ENCODE measurements around the gene GNE. TPM values are rescaled to one million over a fixed set of nuclear protein-coding genes. Genes with fewer than 3 reads are reported as not detected.
"Not testable (repeated sequence)": the region's sequence is repeated elsewhere in the genome, so short reads cannot be mapped to it uniquely, and the experiment has no call there.

Gene GNE
- total RNA-seq, 4 donors from 2014 or later, result 11.9 to 28.9 (median 16.7) TPM

DNA sequence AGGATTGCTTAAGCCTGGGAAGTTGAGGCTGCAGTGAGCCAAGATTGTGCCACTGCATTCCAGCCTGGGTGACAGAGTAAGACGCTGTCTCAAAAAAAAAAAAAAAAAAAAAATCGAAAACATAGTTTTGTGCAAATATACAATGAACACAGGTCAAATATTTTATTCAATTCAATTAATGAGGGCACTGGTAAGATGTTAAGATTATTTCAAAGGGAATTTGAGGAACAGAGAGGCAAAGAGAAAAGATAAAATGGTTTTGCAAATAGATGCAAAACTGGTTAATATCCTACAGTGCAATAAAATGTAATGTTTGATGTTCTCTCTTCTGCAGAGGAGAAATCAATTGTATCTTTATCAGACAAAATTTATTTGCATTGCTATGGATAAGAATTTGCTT is 39.5 kb upstream of the GNE start:
- H3K27me3 ChIP-seq, result no peaks in the 10 kb centered on the region
- TF ChIP-seq CTCF (IDR thresholded peaks at IDR 0.05) (no peak), POLR2A (IDR thresholded peaks at IDR 0.05) (no peak)
- peak overlapping the region in 3 of 4 donors; percentile 73 to 84 (median 84) for H3K27ac ChIP-seq
- H3K4me3 ChIP-seq, result no peak overlapping the region
- intact Hi-C loops (cut with DNase I), result no loop called here
- 85 to 88% methylated on average over 2 of the region's 2 CpGs for WGBS, 2 donors
- DNase-seq, result no peak
- no peaks in the 10 kb centered on the region for H3K36me3 ChIP-seq
- no peaks in the 10 kb centered on the region for H3K9me3 ChIP-seq
- peaks cover 0 to 27% (median 3%) of the 10 kb centered on the region in 3 donors for H3K4me1 ChIP-seq

DNA sequence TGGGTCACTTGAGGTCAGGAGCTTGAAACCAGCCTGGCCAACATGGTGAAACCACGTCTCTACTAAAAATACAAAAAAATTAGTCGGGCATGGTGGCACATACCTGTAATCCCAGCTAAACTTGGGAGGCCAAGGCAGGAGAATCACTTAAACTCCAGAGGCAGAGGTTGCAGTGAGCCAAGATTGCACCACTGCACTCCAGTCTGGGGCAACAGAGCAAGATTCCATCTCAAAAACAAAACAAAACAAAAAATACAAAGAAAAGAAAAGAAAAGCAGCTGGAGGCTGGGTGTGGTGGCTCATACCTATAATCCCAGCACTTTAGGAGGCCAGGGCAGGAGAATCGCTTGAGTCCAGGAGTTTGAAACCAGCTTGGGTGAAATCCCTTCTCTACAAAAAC is 36.7 kb upstream of the GNE start:
- H3K27me3 ChIP-seq; intact Hi-C loops (cut with DNase I); DNase-seq; H3K4me3 ChIP-seq; H3K9me3 ChIP-seq; H3K36me3 ChIP-seq: not testable (repeated sequence)
- Histone ChIP-seq H3K27ac (peak overlapping the region in 1 of 4 donors; percentile 84), H3K4me1 (peaks cover 0 to 27% (median 3%) of the 10 kb centered on the region in 3 donors)
- 74 to 91% methylated on average over 2 to 3 of the region's 3 CpGs for WGBS, 2 donors

GRCh38 chr9:36293918-36294317 is 35.7 kb upstream of the GNE start:
- peaks cover 0 to 27% (median 3%) of the 10 kb centered on the region in 3 donors for H3K4me1 ChIP-seq
- intact Hi-C loops (cut with DNase I), result no loop called here
- H3K36me3 ChIP-seq, result no peaks in the 10 kb centered on the region
- no peak for DNase-seq
- no peak overlapping the region for H3K4me3 ChIP-seq
- H3K27ac ChIP-seq, result no peak overlapping the region
- no peaks in the 10 kb centered on the region for H3K27me3 ChIP-seq
- WGBS, 2 donors, result 83 to 92% methylated on average over 4 to 5 of the region's 5 CpGs
- TF ChIP-seq POLR2A (IDR thresholded peaks at IDR 0.05) (no peak), CTCF (IDR thresholded peaks at IDR 0.05) (no peak)
- no peaks in the 10 kb centered on the region for H3K9me3 ChIP-seq

DNA sequence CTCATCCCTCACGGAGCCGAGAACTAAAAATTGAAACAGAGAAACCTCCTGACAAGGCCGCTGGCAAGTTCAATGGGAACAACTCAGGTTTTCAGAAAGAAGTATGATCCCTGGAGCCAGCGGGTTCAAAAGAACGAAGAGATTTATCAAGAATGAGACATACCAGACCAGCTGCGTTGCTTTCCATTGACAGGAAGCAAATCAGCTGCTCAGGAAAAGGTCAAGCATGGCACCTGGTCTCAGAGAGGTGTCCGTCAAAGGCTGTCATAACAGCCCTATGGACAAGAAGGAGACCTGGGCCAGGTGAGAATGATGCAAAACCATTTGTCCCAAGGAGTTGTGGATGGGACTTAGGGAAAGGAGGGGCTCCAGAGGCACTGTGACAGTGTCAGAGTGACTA is 34.9 kb upstream of the GNE start:
- Histone ChIP-seq H3K36me3 (no peaks in the 10 kb centered on the region), H3K4me3 (no peak overlapping the region), H3K27me3 (no peaks in the 10 kb centered on the region), H3K4me1 (peaks cover 0 to 27% (median 3%) of the 10 kb centered on the region in 3 donors), H3K27ac (peak overlapping the region in 1 of 4 donors; percentile 10), H3K9me3 (no peaks in the 10 kb centered on the region)
- DNase-seq, result no peak
- WGBS, 2 donors, result 79 to 87% methylated on average over 5 of the region's 7 CpGs
- intact Hi-C loops (cut with DNase I), result no loop called here
- TF ChIP-seq POLR2A (IDR thresholded peaks at IDR 0.05) (no peak), CTCF (IDR thresholded peaks at IDR 0.05) (no peak)

- no peak for DNase-seq
- no peaks in the 10 kb centered on the region for H3K36me3 ChIP-seq
- no peaks in the 10 kb centered on the region for H3K9me3 ChIP-seq
- no peak for TF ChIP-seq CTCF (IDR thresholded peaks at IDR 0.05)
- no peak for TF ChIP-seq POLR2A (IDR thresholded peaks at IDR 0.05)
- 84 to 86% methylated on average over 12 of the region's 12 CpGs for WGBS, 2 donors
- no peak overlapping the region for H3K4me3 ChIP-seq
- H3K27ac ChIP-seq, result peak overlapping the region in 1 of 4 donors; percentile 10
- H3K4me1 ChIP-seq, result peaks cover 0 to 27% (median 3%) of the 10 kb centered on the region in 3 donors
- H3K27me3 ChIP-seq, result no peaks in the 10 kb centered on the region
- intact Hi-C loops (cut with DNase I), result no loop called here
Measured at GRCh38 chr9:36292641-36293040, 34.4 kb upstream of the GNE start.

GRCh38 chr9:36290996-36291395 is 32.7 kb upstream of the GNE start:
- no peak overlapping the region for H3K4me3 ChIP-seq
- WGBS, 2 donors, result 88 to 89% methylated on average over 3 of the region's 3 CpGs
- DNase-seq, result no peak
- H3K27ac ChIP-seq, result no peak overlapping the region
- H3K27me3 ChIP-seq, result no peaks in the 10 kb centered on the region
- TF ChIP-seq CTCF (IDR thresholded peaks at IDR 0.05) (no peak), POLR2A (IDR thresholded peaks at IDR 0.05) (no peak)
- intact Hi-C loops (cut with DNase I), result no loop called here
- peaks cover 0 to 10% (median 0%) of the 10 kb centered on the region in 3 donors for H3K4me1 ChIP-seq
- no peaks in the 10 kb centered on the region for H3K9me3 ChIP-seq
- no peaks in the 10 kb centered on the region for H3K36me3 ChIP-seq

Data from esophagus squamous epithelium (tissue), 5 donors.